GM12878 (cell line): ENCODE measurements around the gene CNTRL. TPM values are rescaled to one million over a fixed set of nuclear protein-coding genes. Genes with fewer than 3 reads are reported as not detected.

ENCODE experiments used
- BCL11A ChIP-seq: IDR thresholded peaks from 2 replicates; pipeline ENCODE4 v1.6.1; 2011; ENCODE audit warnings: low read depth, low read length
- EGR1 ChIP-seq, 2 experiments: IDR thresholded peaks; 1 replicate in 1 of 2; 2 replicates in 1 of 2; pipeline ENCODE4 v1.6.1; 2011 to 2012; ENCODE audit warnings: low read depth in 2 of 2, low read length in 2 of 2, borderline replicate concordance in 1 of 2, mild to moderate bottlenecking in 1 of 2, moderate library complexity in 1 of 2
- ELK1 ChIP-seq: IDR thresholded peaks from 2 replicates; pipeline ENCODE4 v1.6.1; 2012; ENCODE audit warnings: low read depth, low read length, improper control_type of control experiment
- FOS ChIP-seq: IDR thresholded peaks from 3 replicates; pipeline ENCODE4 v1.6.1; 2011; ENCODE audit warnings: borderline replicate concordance; ENCODE audit not compliant: insufficient read length; ENCODE audit errors: extremely low read depth
- FOXK2 ChIP-seq: fragments of 450-650 bp; IDR thresholded peaks from 2 replicates; pipeline ENCODE4 v1.6.1; 2017; ENCODE audit warnings: mild to moderate bottlenecking, moderate library complexity
- FOXM1 ChIP-seq: IDR thresholded peaks from 2 replicates; pipeline ENCODE4 v1.6.1; 2012; ENCODE audit warnings: low read depth, mild to moderate bottlenecking, inconsistent platforms, low read length, moderate library complexity
- HDAC6 ChIP-seq: fragments of 200-600 bp; sonication (generic); IDR thresholded peaks from one replicate; pipeline ENCODE4 v1.8.0; 2017; ENCODE audit warnings: antibody characterized with exemption; ENCODE audit not compliant: unreplicated experiment
- MTA2 ChIP-seq: fragments of 450-650 bp; IDR thresholded peaks from 2 replicates; pipeline ENCODE4 v1.6.1; 2016; ENCODE audit warnings: low read depth, mild to moderate bottlenecking, moderate library complexity
- MXI1 ChIP-seq: fragments of 150-350 bp; IDR thresholded peaks from 2 replicates; pipeline ENCODE4 v1.6.1; 2011; ENCODE audit warnings: low read depth, mild to moderate bottlenecking, inconsistent platforms, low read length, improper control_type of control experiment
- NRF1 ChIP-seq: conservative IDR thresholded peaks from 2 replicates; pipeline ENCODE4 v1.6.1; 2011; ENCODE audit warnings: mild to moderate bottlenecking, low read depth, low read length, improper control_type of control experiment
- PAX5 ChIP-seq: IDR thresholded peaks from 2 replicates; pipeline ENCODE4 v1.6.1; 2011; ENCODE audit warnings: low read depth, low read length, borderline replicate concordance
- POLR2A ChIP-seq: IDR thresholded peaks from 2 replicates; pipeline ENCODE4 v1.6.1; 2011; ENCODE audit warnings: low read depth, mild to moderate bottlenecking, low read length
- RAD51 ChIP-seq: fragments of 450-650 bp; IDR thresholded peaks from 2 replicates; pipeline ENCODE4 v1.6.1; 2016; ENCODE audit warnings: moderate library complexity, mild to moderate bottlenecking, inconsistent platforms
- RB1 ChIP-seq: fragments of 450-650 bp; formaldehyde crosslinking; IDR thresholded peaks from 2 replicates; pipeline ENCODE4 v1.6.1; 2017; ENCODE audit warnings: mild to moderate bottlenecking, borderline replicate concordance
- RFX5 ChIP-seq: IDR thresholded peaks from 2 replicates; pipeline ENCODE4 v1.6.1; 2011; ENCODE audit warnings: low read depth, low read length, improper control_type of control experiment
- SMARCA5 ChIP-seq: fragments of 450-650 bp; IDR thresholded peaks from 2 replicates; pipeline ENCODE4 v1.6.1; 2017; ENCODE audit warnings: mild to moderate bottlenecking
- SREBF1 ChIP-seq: IDR thresholded peaks from 2 replicates; pipeline ENCODE4 v1.6.1; 2012; ENCODE audit warnings: mild to moderate bottlenecking, low read length
- ZBTB33 ChIP-seq: fragments of 450-650 bp; IDR thresholded peaks from 2 replicates; pipeline ENCODE4 v1.6.1; 2017; ENCODE audit warnings: mild to moderate bottlenecking
- ZNF217 ChIP-seq: fragments of 450-650 bp; IDR thresholded peaks from 2 replicates; pipeline ENCODE4 v1.6.1; 2017; ENCODE audit warnings: antibody characterized with exemption, mild to moderate bottlenecking
- polyA plus RNA-seq, 11 experiments: library from polyadenylated mRNA; depleted of rRNA in 4 of 11; unstranded in 6 of 11; stranded (reverse) in 5 of 11; fragments of >200 nt; fragmentation: Nextera tagmentation in 4 of 11; fragmentation: Illumina TruSeq in 1 of 11; extraction: Ambion mirVana in 4 of 11; extraction: Trizol in 1 of 11; gene quantifications; 1 replicate in 1 of 11; 2 replicates in 10 of 11; pipeline versions ENCODE4 v1.2.1 to v1.2.3, GENCODE V29; 2011 to 2016; ENCODE audit warnings: inconsistent platforms in 2 of 11, missing spikeins in 2 of 11, low read depth in 1 of 11
- total RNA-seq, 4 experiments: library from RNA; depleted of rRNA in 3 of 4; stranded (reverse); fragments of >200 nt in 3 of 4; fragmentation: Illumina TruSeq in 1 of 4; extraction: Trizol in 1 of 4; gene quantifications; 2 replicates each; pipeline versions ENCODE4 v1.2.1 to v1.2.3, GENCODE V29; 2013 to 2021
- TF ChIP-seq, protein P1 (sequence below): fragments of 450-650 bp; IDR thresholded peaks from 2 replicates; pipeline ENCODE4 v1.6.1; 2016; ENCODE audit warnings: mild to moderate bottlenecking
- TF ChIP-seq, protein P2 (sequence below): fragments of 450-650 bp; formaldehyde crosslinking; IDR thresholded peaks from 2 replicates; pipeline ENCODE4 v1.4.0; 2020; ENCODE audit warnings: mild to moderate bottlenecking, moderate library complexity
- TF ChIP-seq, protein P3 (sequence below): IDR thresholded peaks from 2 replicates; pipeline ENCODE4 v1.6.1; 2011; ENCODE audit warnings: low read depth, mild to moderate bottlenecking, low read length, moderate library complexity, borderline replicate concordance; ENCODE audit errors: extremely low read depth

CNTRL gene
- total and polyA plus RNA-seq, 10 of the 15 experiments (the other 5 are each of a cell fraction or from before 2014, with no cell fraction given), result 20.0 to 65.4 (median 38.8) TPM

DNA sequence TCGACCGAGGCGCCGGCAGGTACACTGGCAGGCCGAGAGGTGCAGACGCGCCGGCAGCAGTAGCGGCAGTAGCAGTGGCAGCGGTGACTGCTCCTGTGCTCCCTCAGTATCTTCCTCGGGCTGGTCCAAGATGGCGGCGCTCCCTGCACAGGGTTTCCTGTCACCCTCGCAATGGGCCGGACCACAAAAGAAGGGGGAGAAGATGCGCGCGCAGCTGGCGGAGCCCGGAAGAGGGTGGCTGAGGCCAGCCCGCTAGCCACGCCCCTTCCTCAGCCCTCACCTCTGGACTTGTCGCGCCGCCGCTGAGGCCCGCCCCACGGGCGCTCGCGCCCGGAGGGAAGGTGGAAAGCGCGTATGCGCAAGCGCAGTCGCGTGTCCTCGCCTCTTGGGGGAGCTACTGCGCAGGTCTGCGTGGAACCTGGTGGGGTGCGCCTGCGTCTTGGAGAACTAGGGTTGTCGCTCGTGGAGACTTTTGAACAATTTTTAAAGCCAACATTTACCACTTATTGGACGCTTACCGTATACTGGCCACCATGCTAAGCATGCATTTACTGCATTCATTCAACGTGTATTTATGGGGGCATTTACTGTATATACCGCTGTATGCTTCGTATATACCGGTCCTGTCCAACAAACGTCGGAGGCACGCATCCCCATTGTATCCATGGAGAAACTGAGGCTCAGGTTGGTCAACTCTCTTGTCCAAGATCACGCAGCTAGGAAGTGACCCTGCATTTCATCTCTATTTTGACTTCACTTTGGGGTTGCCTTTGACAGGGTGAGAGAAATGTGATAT lies 127.2 kb downstream of the CNTRL start, which contains the start of gene RAB14 (continued):
- TF ChIP-seq BCL11A (0 out of 2 replicates have a peak, but pooled peaks have one; percentile 25), NRF1 (peak; percentile 79), FOS (no peak), FOXK2 (no peak), MXI1 (peak; percentile 57; the same call in 1 of the 2 replicates), ZNF217 (no peak; the same call in 1 of the 2 replicates), ELK1 (peak; percentile 58; the same call in 1 of the 2 replicates), MTA2 (peak; percentile 83), HDAC6 (no peak), PAX5 (no peak; the same call in 1 of the 2 replicates), RAD51 (no peak), RFX5 (no peak), POLR2A (peak; percentile 99), FOXM1 (no peak), SREBF1 (no peak), EGR1 (IDR thresholded peaks at IDR 0.05; ENCODE audit: borderline replicate concordance in 1 of 2, low read depth in 2 of 2, low read length in 2 of 2) (0 out of 3 replicates have a peak, but pooled peaks of 1 of the 2 experiments have one; percentile 43), ZBTB33 (no peak), SMARCA5 (peak; percentile 62; the same call in 1 of the 2 replicates), RB1 (no peak)
- TF ChIP-seq, protein P1, sequence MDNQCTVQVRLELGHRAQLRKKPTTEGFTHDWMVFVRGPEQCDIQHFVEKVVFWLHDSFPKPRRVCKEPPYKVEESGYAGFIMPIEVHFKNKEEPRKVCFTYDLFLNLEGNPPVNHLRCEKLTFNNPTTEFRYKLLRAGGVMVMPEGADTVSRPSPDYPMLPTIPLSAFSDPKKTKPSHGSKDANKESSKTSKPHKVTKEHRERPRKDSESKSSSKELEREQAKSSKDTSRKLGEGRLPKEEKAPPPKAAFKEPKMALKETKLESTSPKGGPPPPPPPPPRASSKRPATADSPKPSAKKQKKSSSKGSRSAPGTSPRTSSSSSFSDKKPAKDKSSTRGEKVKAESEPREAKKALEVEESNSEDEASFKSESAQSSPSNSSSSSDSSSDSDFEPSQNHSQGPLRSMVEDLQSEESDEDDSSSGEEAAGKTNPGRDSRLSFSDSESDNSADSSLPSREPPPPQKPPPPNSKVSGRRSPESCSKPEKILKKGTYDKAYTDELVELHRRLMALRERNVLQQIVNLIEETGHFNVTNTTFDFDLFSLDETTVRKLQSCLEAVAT, result peak; percentile 50; the same call in 1 of the 2 replicates
- TF ChIP-seq, protein P2, sequence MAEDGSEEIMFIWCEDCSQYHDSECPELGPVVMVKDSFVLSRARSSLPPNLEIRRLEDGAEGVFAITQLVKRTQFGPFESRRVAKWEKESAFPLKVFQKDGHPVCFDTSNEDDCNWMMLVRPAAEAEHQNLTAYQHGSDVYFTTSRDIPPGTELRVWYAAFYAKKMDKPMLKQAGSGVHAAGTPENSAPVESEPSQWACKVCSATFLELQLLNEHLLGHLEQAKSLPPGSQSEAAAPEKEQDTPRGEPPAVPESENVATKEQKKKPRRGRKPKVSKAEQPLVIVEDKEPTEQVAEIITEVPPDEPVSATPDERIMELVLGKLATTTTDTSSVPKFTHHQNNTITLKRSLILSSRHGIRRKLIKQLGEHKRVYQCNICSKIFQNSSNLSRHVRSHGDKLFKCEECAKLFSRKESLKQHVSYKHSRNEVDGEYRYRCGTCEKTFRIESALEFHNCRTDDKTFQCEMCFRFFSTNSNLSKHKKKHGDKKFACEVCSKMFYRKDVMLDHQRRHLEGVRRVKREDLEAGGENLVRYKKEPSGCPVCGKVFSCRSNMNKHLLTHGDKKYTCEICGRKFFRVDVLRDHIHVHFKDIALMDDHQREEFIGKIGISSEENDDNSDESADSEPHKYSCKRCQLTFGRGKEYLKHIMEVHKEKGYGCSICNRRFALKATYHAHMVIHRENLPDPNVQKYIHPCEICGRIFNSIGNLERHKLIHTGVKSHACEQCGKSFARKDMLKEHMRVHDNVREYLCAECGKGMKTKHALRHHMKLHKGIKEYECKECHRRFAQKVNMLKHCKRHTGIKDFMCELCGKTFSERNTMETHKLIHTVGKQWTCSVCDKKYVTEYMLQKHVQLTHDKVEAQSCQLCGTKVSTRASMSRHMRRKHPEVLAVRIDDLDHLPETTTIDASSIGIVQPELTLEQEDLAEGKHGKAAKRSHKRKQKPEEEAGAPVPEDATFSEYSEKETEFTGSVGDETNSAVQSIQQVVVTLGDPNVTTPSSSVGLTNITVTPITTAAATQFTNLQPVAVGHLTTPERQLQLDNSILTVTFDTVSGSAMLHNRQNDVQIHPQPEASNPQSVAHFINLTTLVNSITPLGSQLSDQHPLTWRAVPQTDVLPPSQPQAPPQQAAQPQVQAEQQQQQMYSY (CRISPR knock-in tag), result no peak
- TF ChIP-seq, protein P3, sequence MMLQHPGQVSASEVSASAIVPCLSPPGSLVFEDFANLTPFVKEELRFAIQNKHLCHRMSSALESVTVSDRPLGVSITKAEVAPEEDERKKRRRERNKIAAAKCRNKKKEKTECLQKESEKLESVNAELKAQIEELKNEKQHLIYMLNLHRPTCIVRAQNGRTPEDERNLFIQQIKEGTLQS, result no peak
